CD14-positive monocyte (primary cell): Measurements from ENCODE around the gene BTBD1. TPM values are rescaled to one million over a fixed set of nuclear protein-coding genes. Genes with fewer than 3 reads are reported as not detected.

Source experiments
- DNase-seq, 3 donors: peaks; one replicate each; pipeline ENCODE4 v3.0.0-alpha.2; 2011 to 2022
- H2AFZ ChIP-seq: 2 replicates; pipeline ENCODE4 v1.6.0; 2012; ENCODE audit warnings: mild to moderate bottlenecking, low read depth, low read length, inconsistent platforms; ENCODE audit not compliant: insufficient read depth, poor library complexity, severe bottlenecking
- H3K27ac ChIP-seq, 2 donors: 1 replicate in 1 of 2; 2 replicates in 1 of 2; pipeline ENCODE4 v1.5.1; 2012 to 2013; ENCODE audit warnings: low read length in 2 of 2, control low read depth in 1 of 2, inconsistent platforms in 1 of 2, low read depth in 1 of 2, mild to moderate bottlenecking in 1 of 2
- H3K27me3 ChIP-seq, 2 donors: one replicate each; pipeline versions ENCODE4 v1.6.0 to v1.6.1; 2011 to 2013; ENCODE audit warnings: low read length in 2 of 2; ENCODE audit not compliant: control insufficient read depth in 2 of 2, insufficient read depth in 2 of 2
- H3K36me3 ChIP-seq, 2 donors: replicated peaks in 1 of 2; 1 replicate in 1 of 2; 2 replicates in 1 of 2; pipeline versions ENCODE4 v1.5.1 to v1.6.1; 2012 to 2013; ENCODE audit warnings: low read length in 2 of 2, control low read depth in 1 of 2, inconsistent platforms in 1 of 2, mild to moderate bottlenecking in 1 of 2; ENCODE audit not compliant: insufficient read depth in 2 of 2, control insufficient read depth in 1 of 2
- H3K4me1 ChIP-seq, 2 donors: 1 replicate in 1 of 2; 2 replicates in 1 of 2; pipeline versions ENCODE4 v1.5.1 to v1.6.1; 2012 to 2013; ENCODE audit warnings: low read length in 2 of 2, control low read depth in 1 of 2, inconsistent platforms in 1 of 2, mild to moderate bottlenecking in 1 of 2, moderate library complexity in 1 of 2; ENCODE audit not compliant: insufficient read depth in 2 of 2, control insufficient read depth in 1 of 2
- H3K4me2 ChIP-seq: replicated peaks from 2 replicates; pipeline ENCODE3; 2012; ENCODE audit warnings: low read length, moderate library complexity, mild to moderate bottlenecking; ENCODE audit not compliant: poor library complexity, severe bottlenecking; ENCODE audit errors: extremely low read depth
- H3K4me3 ChIP-seq, 3 experiments: fragments of 200-600 bp in 1 of 3; sonication (generic) in 1 of 3; replicated peaks in 1 of 3; 1 replicate in 2 of 3; 2 replicates in 1 of 3; pipeline ENCODE4 v1.5.1; 2011 to 2013; ENCODE audit warnings: low read length in 3 of 3, mild to moderate bottlenecking in 3 of 3, control low read depth in 2 of 3, low read depth in 2 of 3, inconsistent platforms in 1 of 3, moderate library complexity in 1 of 3
- H3K79me2 ChIP-seq: 2 replicates; pipeline ENCODE4 v1.6.0; 2012; ENCODE audit warnings: mild to moderate bottlenecking, control low read depth, inconsistent platforms, low read length, moderate library complexity; ENCODE audit not compliant: insufficient read depth
- H3K9ac ChIP-seq: 2 replicates; pipeline ENCODE4 v1.6.0; 2017; ENCODE audit warnings: low read length, mild to moderate bottlenecking; ENCODE audit not compliant: insufficient read depth, poor library complexity, severe bottlenecking
- H3K9me3 ChIP-seq, 2 donors: replicated peaks in 1 of 2; 1 replicate in 1 of 2; 2 replicates in 1 of 2; pipeline versions ENCODE4 v1.5.1 to v1.6.1; 2012 to 2013; ENCODE audit warnings: low read length in 2 of 2, control low read depth in 1 of 2; ENCODE audit not compliant: control insufficient read depth in 1 of 2, insufficient read depth in 1 of 2
- H4K20me1 ChIP-seq: 2 replicates; pipeline ENCODE4 v1.6.0; 2012; ENCODE audit warnings: mild to moderate bottlenecking, low read length, control low read depth, moderate library complexity; ENCODE audit not compliant: insufficient read depth
- H3K27ac Mint-ChIP-seq, 7 donors: one replicate each; pipeline ENCODE4 v1.8.0; 2020; ENCODE audit warnings: mild to moderate bottlenecking in 7 of 7, mixed read lengths in 7 of 7, moderate library complexity in 6 of 7, inconsistent platforms in 2 of 7
- H3K27me3 Mint-ChIP-seq, 3 donors: one replicate each; pipeline ENCODE4 v1.8.0; 2021 to 2022; ENCODE audit warnings: low read depth in 3 of 3, mild to moderate bottlenecking in 3 of 3, mixed read lengths in 3 of 3, moderate library complexity in 3 of 3, inconsistent platforms in 1 of 3
- H3K36me3 Mint-ChIP-seq, 2 donors: one replicate each; pipeline ENCODE4 v1.8.0; 2020; ENCODE audit warnings: mixed read lengths in 2 of 2, inconsistent platforms in 1 of 2, mild to moderate bottlenecking in 1 of 2
- H3K4me1 Mint-ChIP-seq: one replicate; pipeline ENCODE4 v1.8.0; 2020; ENCODE audit warnings: mild to moderate bottlenecking, mixed read lengths
- H3K4me3 Mint-ChIP-seq, 2 donors: one replicate each; pipeline ENCODE4 v1.8.0; 2020; ENCODE audit warnings: mild to moderate bottlenecking in 2 of 2, mixed read lengths in 2 of 2, moderate library complexity in 1 of 2
- H3K9me3 Mint-ChIP-seq, 7 donors: one replicate each; pipeline ENCODE4 v1.8.0; 2020 to 2022; ENCODE audit warnings: mixed read lengths in 7 of 7, mild to moderate bottlenecking in 6 of 7, moderate library complexity in 6 of 7, inconsistent platforms in 2 of 7
- WGBS: methylation state at CpG from one replicate; pipeline ENCODE4 v1.1.5; 2013; ENCODE audit warnings: missing lambda C conversion rate; ENCODE audit not compliant: insufficient coverage; 5-methylcytosine and 5-hydroxymethylcytosine counted together
- intact Hi-C, 2 donors: fragments of 100-400 bp; cut with micrococcal nuclease; formaldehyde crosslinking; loops; one replicate each; pipeline versions ENCODE4 v1.15.0 to v1.15.1; 2023
- polyA plus RNA-seq, 3 donors: library from polyadenylated mRNA; depleted of rRNA in 1 of 3; unstranded in 2 of 3; stranded (reverse) in 1 of 3; fragments of 300-500 nt in 2 of 3; fragments of >200 nt in 1 of 3; fragmentation: Illumina TruSeq in 2 of 3; gene quantifications; 1 replicate in 2 of 3; 2 replicates in 1 of 3; pipeline ENCODE4 v1.2.3, GENCODE V29; 2012 to 2021
- TF ChIP-seq, protein P1 (sequence below): fragments of 200-600 bp; IDR thresholded peaks from one replicate; pipeline ENCODE4 v1.8.0; 2022; ENCODE audit warnings: antibody characterized with exemption, mild to moderate bottlenecking

Gene BTBD1
- polyA plus RNA-seq, 3 donors: 18.0 to 48.8 (median 37.2) TPM

GRCh38 chr15:83104141-83104540 lies 37.1 kb upstream of the BTBD1 start:
- Mint-ChIP-seq H3K27me3 (peaks cover 8 to 31% (median 10%) of the 10 kb centered on the region in 3 donors), H3K27ac (peak overlapping the region in 2 of 7 donors; percentile 26 to 36), H3K36me3 (peaks cover 0 to 6% of the 10 kb centered on the region in 2 donors), H3K4me3 (no peak overlapping the region), H3K4me1 (peaks cover 52% of the 10 kb centered on the region), H3K9me3 (peaks cover 0 to 5% (median 0%) of the 10 kb centered on the region in 7 donors)
- Histone ChIP-seq H3K27me3 (peaks cover 0 to 4% of the 10 kb centered on the region in 2 donors), H3K79me2 (peaks cover 12% of the 10 kb centered on the region), H2AFZ (no peak overlapping the region), H3K9me3 (no peaks in the 10 kb centered on the region), H3K9ac (no peak overlapping the region), H3K27ac (no peak overlapping the region), H3K4me2 (no peak overlapping the region), H3K4me1 (peaks cover 34 to 45% of the 10 kb centered on the region in 2 donors), H3K4me3 (no peak overlapping the region), H3K36me3 (no peaks in the 10 kb centered on the region), H4K20me1 (peaks cover 5% of the 10 kb centered on the region)
- WGBS: 100% methylated on average over 4 of the region's 4 CpGs
- DNase-seq: no peak
- intact Hi-C loops: no loop called here
- TF ChIP-seq, protein P1, sequence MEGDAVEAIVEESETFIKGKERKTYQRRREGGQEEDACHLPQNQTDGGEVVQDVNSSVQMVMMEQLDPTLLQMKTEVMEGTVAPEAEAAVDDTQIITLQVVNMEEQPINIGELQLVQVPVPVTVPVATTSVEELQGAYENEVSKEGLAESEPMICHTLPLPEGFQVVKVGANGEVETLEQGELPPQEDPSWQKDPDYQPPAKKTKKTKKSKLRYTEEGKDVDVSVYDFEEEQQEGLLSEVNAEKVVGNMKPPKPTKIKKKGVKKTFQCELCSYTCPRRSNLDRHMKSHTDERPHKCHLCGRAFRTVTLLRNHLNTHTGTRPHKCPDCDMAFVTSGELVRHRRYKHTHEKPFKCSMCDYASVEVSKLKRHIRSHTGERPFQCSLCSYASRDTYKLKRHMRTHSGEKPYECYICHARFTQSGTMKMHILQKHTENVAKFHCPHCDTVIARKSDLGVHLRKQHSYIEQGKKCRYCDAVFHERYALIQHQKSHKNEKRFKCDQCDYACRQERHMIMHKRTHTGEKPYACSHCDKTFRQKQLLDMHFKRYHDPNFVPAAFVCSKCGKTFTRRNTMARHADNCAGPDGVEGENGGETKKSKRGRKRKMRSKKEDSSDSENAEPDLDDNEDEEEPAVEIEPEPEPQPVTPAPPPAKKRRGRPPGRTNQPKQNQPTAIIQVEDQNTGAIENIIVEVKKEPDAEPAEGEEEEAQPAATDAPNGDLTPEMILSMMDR: no peak

GRCh38 chr15:83102346-83102745 lies 35.3 kb upstream of the BTBD1 start:
- Mint-ChIP-seq H3K9me3 (peaks cover 3 to 16% (median 8%) of the 10 kb centered on the region in 7 donors), H3K4me3 (no peak overlapping the region), H3K27me3 (peaks cover 9 to 31% (median 10%) of the 10 kb centered on the region in 3 donors), H3K36me3 (peaks cover 0 to 8% of the 10 kb centered on the region in 2 donors), H3K4me1 (peaks cover 44% of the 10 kb centered on the region), H3K27ac (peak overlapping the region in 1 of 7 donors; percentile 55)
- no peak overlapping the region for H3K4me3 ChIP-seq
- H3K79me2 ChIP-seq: no peaks in the 10 kb centered on the region
- H3K9me3 ChIP-seq: peaks cover 2 to 7% of the 10 kb centered on the region in 2 donors
- intact Hi-C loops: no loop called here
- peaks cover 0 to 4% of the 10 kb centered on the region in 2 donors for H3K27me3 ChIP-seq
- no peak overlapping the region for H3K9ac ChIP-seq
- DNase-seq: no peak
- H2AFZ ChIP-seq: no peak overlapping the region
- H4K20me1 ChIP-seq: no peaks in the 10 kb centered on the region
- no peaks in the 10 kb centered on the region for H3K36me3 ChIP-seq
- TF ChIP-seq, protein P1: no peak
- no peak overlapping the region for H3K27ac ChIP-seq
- peaks cover 28 to 36% of the 10 kb centered on the region in 2 donors for H3K4me1 ChIP-seq
- H3K4me2 ChIP-seq: no peak overlapping the region
- WGBS: 100% methylated on average over 2 of the region's 2 CpGs
